RCC 7860 (cell line): ENCODE measurements around the gene C2orf49.
"Not testable (repeated sequence)": the region's sequence is repeated elsewhere in the genome, so short reads cannot be mapped to it uniquely, and the experiment has no call there.

Source experiments
- DNase-seq: peaks from one replicate; pipeline ENCODE4 v3.0.0-alpha.2; 2015; ENCODE audit warnings: low spot score
- FAIRE-seq: peaks from 2 replicates; lab custom pipeline; 2012; peaks lifted over from hg19 to GRCh38; lab: Jason Lieb, UNC

C2orf49 gene

GRCh38 chr2:105320651-105321215 lies 16.6 kb upstream of the C2orf49 start:
- FAIRE-seq: no peak
- no peak for DNase-seq

- FAIRE-seq (no peak), DNase-seq (no peak)
Measured at GRCh38 chr2:105321875-105322646, 15.3 kb upstream of the C2orf49 start.

- FAIRE-seq: no peak
Measured at GRCh38 chr2:105323111-105323510, 14.2 kb upstream of the C2orf49 start.

DNA sequence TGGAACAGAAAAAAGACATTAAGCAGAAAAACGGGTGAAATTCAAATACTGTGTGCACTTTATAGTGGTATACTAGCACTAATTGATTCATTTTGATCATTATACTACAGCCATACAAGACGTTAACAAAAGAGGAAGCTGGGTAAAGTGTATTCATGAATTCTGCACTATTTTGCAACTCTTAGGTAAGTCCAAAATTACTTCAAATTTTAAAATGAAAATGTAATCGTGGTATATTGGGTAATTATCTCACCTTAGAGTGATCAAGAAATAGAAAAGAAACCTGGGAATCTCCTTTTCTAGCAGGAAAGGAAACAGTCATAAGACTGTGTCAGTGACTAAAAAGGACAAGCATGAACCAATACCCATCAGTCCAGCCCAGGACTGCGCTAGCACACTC lies 13.2 kb upstream of the C2orf49 start:
- no peak for DNase-seq
- no peak for FAIRE-seq

More at GRCh38 chr2:105323111-105323510, 14.2 kb upstream of the C2orf49 start:
- DNase-seq: no peak

- no peak for FAIRE-seq
- peak; percentile 61 for DNase-seq
Measured at GRCh38 chr2:105324732-105325131, 12.6 kb upstream of the C2orf49 start.

- FAIRE-seq (no peak), DNase-seq (no peak)
Measured at GRCh38 chr2:105325389-105325963, 11.9 kb upstream of the C2orf49 start.

DNA sequence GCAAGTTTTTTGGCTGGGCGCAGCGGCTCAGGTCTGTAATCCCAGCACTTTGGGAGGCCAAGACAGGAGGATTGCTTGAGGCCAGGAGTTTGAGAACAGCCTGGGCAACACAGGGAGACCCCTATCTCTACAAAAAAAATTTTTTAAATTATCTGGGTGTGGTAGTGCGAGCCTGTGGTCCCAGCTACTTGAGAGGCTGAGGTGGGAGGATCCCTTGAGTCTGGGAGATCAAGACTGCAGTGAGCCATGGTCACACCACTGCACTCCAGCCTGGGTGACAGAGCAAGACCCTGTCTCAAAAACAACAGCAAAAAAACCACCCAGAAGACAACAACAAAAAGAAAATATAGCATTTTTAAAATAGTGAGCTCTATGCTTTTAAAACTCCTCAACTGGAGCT lies 10.1 kb upstream of the C2orf49 start:
- not testable (repeated sequence) for DNase-seq, FAIRE-seq

DNA sequence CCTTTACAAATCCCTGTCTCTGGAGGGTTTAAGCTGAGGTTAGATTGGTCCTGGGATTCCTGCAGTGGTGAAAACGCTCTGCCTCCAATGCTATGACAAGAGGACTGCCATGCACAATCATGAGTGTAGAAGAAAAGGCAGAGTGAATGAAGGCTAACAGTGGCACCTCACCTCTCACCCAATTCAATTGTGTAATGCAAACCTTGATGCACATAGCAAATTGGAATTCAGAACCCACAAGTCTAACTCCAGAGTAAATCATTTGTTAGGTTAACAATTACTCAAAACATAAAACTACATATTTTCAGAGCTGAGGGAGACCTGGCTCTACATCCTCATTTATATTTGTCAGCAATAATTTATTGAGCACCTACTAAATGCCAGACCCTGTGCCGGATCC lies 9.7 kb upstream of the C2orf49 start:
- DNase-seq: peak; percentile 56

DNA sequence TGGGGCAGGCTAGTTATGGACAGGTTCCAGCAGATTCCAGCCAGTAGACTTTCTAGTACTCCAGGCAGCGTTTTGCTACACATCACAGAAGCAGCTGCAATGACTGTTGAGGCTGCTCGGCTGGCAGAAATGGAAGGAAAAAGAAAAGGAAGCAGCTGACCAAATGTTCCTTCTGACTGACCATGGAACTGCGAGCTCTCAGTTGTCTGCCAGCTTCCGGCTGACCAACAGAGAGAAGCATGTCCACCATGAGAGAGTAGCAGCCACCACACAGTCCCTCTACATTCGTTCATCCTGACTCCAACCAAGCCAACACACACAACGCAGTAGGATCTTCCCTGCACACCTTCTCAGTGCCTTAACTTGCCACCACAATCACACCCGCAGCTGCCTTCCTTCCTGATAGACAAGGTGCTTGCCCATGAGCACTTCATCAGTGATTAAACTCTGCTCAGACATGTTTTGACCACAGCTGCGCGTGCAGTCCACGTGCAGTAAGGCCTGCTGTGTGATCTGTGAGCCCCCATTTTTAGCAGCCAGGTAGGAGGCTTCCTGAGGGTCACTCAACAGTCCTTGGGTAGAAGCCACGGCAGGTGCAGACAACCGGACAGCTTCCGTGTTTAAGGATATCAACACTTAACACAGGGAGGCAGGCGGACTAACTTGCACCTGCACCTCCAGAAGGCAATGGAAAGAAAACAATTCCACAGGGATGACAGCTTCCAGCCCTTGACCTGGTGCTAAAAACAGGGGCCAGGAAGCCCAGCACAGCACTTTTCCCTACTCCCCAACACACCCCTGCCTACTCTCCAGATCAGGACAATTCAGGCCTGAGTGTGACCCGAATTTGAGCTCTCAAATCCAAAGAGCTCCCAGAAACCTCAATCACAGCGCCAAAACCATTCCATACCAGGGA lies 8.8 kb upstream of the C2orf49 start:
- no peak for FAIRE-seq
- peak; percentile 79 for DNase-seq

More for the DNA sequence above, 9.7 kb upstream of the C2orf49 start:
- peak; percentile 78 for FAIRE-seq

- FAIRE-seq (no peak), DNase-seq (no peak)
Measured at GRCh38 chr2:105329197-105329554, 8.2 kb upstream of the C2orf49 start.

DNA sequence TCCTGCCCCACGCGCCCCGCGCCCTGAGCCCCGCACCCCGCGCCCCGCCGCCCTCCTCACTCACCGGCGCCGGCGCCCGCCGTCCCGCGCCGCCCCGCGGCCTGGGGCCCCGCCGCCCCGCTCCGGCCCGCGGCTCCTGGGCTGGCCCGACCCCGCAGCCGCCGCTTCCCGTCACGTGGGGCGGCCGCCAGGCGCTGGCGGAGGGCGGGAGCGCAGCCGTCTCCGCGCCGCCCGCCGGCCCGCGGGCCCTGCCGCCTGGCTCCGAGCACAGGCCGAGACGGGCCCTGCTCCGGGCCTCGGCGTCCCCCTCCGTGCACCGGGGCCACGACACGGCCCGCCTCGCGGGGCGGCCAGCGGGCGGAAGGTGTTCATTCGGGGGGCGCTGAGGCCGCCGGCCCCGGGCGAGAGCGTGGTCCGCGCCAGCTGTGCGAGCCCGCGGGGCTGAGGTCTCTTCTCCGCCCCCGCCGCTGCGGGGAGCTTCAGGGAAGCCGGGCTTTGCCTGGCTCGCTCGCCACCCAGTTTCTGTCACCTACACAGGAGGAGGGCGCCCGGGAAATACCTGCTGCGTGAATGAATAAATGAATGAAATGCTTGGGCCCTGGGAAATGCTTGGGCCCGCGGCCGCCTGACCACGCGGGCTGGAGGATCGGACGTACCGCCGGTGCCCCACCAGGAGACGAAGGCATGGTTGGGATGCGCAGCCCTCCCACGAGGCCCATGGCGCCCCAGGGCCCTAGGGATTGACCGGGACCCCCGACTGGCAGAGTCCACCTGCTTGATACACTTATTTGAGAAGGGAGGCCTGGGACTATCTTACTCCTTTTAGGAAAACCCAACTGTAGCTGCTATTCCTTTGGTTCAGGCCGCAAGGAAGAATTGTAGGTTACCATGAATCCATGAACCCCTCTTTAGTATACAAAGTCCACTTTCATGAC lies 7.5 kb upstream of the C2orf49 start, which contains the start of gene TGFBRAP1:
Gene TGFBRAP1 (minus strand): TSS at position 175 of the 935 bp plus-strand sequence. CDS start 21,434 bp downstream, outside the sequence.
- DNase-seq: no peak

GRCh38 chr2:105330681-105331375 lies 6.5 kb upstream of the C2orf49 start:
- DNase-seq (no peak), FAIRE-seq (no peak)

More for the DNA sequence above, 7.5 kb upstream of the C2orf49 start, which contains the start of gene TGFBRAP1:
- no peak for FAIRE-seq

- DNase-seq: no peak
- FAIRE-seq: no peak
Measured at GRCh38 chr2:105334211-105334610, 3.1 kb upstream of the C2orf49 start.

DNA sequence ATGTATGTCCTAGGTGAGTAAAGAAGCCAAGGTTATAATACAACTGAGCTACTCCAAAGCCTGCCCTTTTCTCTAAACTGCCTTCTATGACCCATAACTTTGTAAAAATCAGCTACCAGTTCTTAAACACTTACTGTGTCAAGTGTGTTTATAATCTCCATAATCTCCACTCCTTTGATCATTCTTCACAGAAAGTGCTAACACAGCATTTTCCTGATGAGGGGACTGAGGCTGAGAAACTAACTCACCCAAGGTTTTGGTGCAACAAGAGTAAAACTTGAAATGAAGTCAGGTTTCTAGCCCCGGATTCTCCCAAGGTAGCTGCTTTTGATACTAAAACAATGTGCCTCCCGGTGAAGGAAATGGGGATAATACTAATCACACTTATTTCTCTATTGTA lies 1.9 kb upstream of the C2orf49 start:
- FAIRE-seq: no peak

GRCh38 chr2:105336786-105337121 lies 586 bp upstream of the C2orf49 start:
- DNase-seq: no peak
- FAIRE-seq: no peak

More for the DNA sequence above, 1.9 kb upstream of the C2orf49 start:
- DNase-seq: no peak

- FAIRE-seq (no peak), DNase-seq (no peak)
Measured at GRCh38 chr2:105338020-105338385, 663 bp downstream of the C2orf49 start.

- DNase-seq (no peak), FAIRE-seq (no peak)
Measured at GRCh38 chr2:105339414-105339813, 2.1 kb downstream of the C2orf49 start.

GRCh38 chr2:105344704-105345345 lies 7.5 kb downstream of the C2orf49 start:
- DNase-seq: peak; percentile 31
- FAIRE-seq: peak; percentile 78

DNA sequence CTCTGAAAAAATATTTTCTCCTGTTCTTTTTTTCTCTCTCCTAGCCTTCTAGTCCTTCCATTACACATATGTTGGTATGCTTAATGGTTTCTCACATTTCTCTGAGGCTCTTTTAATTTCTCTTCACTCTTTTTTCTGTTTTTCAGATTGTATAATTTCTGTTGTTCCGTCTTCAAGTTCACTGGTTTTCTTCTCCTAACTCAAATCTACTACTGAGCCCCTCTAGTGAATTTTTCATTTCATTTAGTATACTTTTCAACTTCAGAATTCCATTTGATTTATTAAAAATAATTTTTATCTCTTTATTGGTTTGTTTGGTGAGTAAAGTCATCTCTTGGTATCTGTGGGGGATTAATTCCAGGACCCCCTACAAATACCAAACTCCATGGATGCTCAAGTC lies 19.8 kb downstream of the C2orf49 start:
- FAIRE-seq: no peak

More for the DNA sequence above, 19.8 kb downstream of the C2orf49 start:
- no peak for DNase-seq
